ENCODE data around the gene ZNF621.

DNA sequence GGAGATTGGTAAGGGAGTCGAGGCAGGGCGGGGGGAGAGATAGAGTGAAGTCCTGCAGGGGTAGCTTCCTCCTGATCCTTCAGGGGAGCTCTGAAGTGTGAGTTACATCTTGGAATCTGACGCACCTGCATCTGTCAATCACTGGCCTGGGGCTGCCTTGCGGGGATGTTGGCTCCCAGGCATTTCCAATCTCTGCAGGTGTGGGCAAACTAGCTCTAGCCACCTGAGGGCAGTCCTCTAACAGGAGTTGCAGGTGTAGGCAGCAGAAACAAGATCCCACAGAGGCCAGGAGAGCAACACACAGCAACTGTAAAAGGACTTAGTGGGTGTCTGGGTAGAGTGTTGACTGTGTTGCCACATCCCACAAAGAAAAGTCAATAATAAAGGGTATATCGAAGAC lies 63.6 kb downstream of the ZNF621 start:
- peak; percentile 37 for TF ChIP-seq CTCF (conservative IDR thresholded peaks at IDR 0.05; ENCODE audit: low read length)
- TF ChIP-seq EZH2phosphoT487 (IDR thresholded peaks at IDR 0.05; ENCODE audit: borderline replicate concordance, low read depth, low read length), result no peak
